HG02973 (cell line): ENCODE data around the gene PLA2G7.
A peak's percentile ranks its signal among the peaks of the same experiment; 100 is the strongest.
"Not testable (repeated sequence)": the region's sequence is repeated elsewhere in the genome, so short reads cannot be mapped to it uniquely, and the experiment has no call there.

ENCODE experiments used
- ATAC-seq: cut with Tn5 transposase; IDR thresholded peaks from one replicate; pipeline ENCODE4 v1.9.1; 2021; ENCODE audit warnings: moderate library complexity; ENCODE audit not compliant: unreplicated experiment

Gene PLA2G7

GRCh38 chr6:46734867-46735719 lies at the start of gene PLA2G7:
PLA2G7 (minus strand) TSS chr6:46735375; CDS start chr6:46722891, 12,484 bp downstream.
- no peak for ATAC-seq

GRCh38 chr6:46784535-46784934 lies 49.4 kb upstream of the PLA2G7 start:
- ATAC-seq: no peak

- no peak for ATAC-seq
Measured at GRCh38 chr6:46781478-46782378, 46.6 kb upstream of the PLA2G7 start.

- no peak for ATAC-seq
Measured at GRCh38 chr6:46777476-46778346, 42.5 kb upstream of the PLA2G7 start.

GRCh38 chr6:46776070-46776712 lies 41.0 kb upstream of the PLA2G7 start:
- no peak for ATAC-seq

GRCh38 chr6:46774736-46775135 lies 39.6 kb upstream of the PLA2G7 start:
- ATAC-seq: not testable (repeated sequence)

- no peak for ATAC-seq
Measured at GRCh38 chr6:46773201-46773855, 38.2 kb upstream of the PLA2G7 start.

GRCh38 chr6:46772762-46773161 lies 37.6 kb upstream of the PLA2G7 start:
- ATAC-seq: peak; percentile 57

- ATAC-seq: no peak
Measured at GRCh38 chr6:46772016-46772415, 36.8 kb upstream of the PLA2G7 start.

GRCh38 chr6:46764961-46765360 lies 29.8 kb upstream of the PLA2G7 start:
- ATAC-seq: no peak

- ATAC-seq: not testable (repeated sequence)
Measured at GRCh38 chr6:46764280-46764679, 29.1 kb upstream of the PLA2G7 start.

GRCh38 chr6:46763466-46763865 lies 28.3 kb upstream of the PLA2G7 start:
- no peak for ATAC-seq

GRCh38 chr6:46760925-46761324 lies 25.8 kb upstream of the PLA2G7 start:
- ATAC-seq: no peak

GRCh38 chr6:46758960-46759753 lies 24.0 kb upstream of the PLA2G7 start:
- no peak for ATAC-seq

- ATAC-seq: no peak
Measured at GRCh38 chr6:46757214-46757596, 22.0 kb upstream of the PLA2G7 start.

GRCh38 chr6:46756469-46757213 lies 21.5 kb upstream of the PLA2G7 start:
- no peak for ATAC-seq

- ATAC-seq: no peak
Measured at GRCh38 chr6:46755865-46756264, 20.7 kb upstream of the PLA2G7 start.

- no peak for ATAC-seq
Measured at GRCh38 chr6:46751658-46752057, 16.5 kb upstream of the PLA2G7 start.
